Fibroblast of villous mesenchyme (primary cell): ENCODE results near the gene ZNF324. TPM values are rescaled to one million over a fixed set of nuclear protein-coding genes. Genes with fewer than 3 reads are reported as not detected.

Experiments
- DNase-seq: peaks from one replicate; pipeline ENCODE4 v3.0.0-alpha.2; 2010; ENCODE audit warnings: low read depth
- H3K4me3 ChIP-seq: 2 replicates; pipeline ENCODE4 v1.5.1; 2011; ENCODE audit warnings: low read depth, mild to moderate bottlenecking, low read length
- small RNA-seq: library from RNA; depleted of rRNA; stranded (forward); fragments of <200 nt; gene quantifications from one replicate; pipeline ENCODE3, GENCODE V24; 2012
- total RNA-seq: library from RNA; depleted of rRNA; stranded (reverse); fragments of >200 nt; gene quantifications from 2 replicates; pipeline ENCODE4 v1.2.3, GENCODE V29; 2012
- TF ChIP-seq, protein P1 (sequence below): IDR thresholded peaks from 2 replicates; pipeline ENCODE4 v1.5.1; 2012; ENCODE audit warnings: low read depth, mild to moderate bottlenecking, low read length; ENCODE audit not compliant: insufficient read depth

Gene ZNF324
- total RNA-seq, 1 donor, result 16.8 TPM

DNA sequence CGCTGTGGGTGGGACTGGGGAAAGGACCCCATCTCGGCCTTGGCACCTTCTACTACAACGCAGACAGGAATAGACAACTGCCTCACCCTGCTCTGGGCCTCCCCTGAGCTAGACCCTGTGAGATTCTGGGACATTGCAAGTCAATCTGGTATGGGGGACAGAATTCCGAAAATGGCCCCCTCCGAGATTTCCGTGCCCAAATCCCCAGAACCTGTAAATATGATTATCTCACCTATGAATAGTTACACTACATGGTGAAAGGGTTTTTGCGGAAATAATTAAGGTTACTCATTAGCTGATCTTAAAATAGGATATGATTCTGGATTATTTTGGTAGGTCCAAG lies 53.3 kb downstream of the ZNF324 start:
- TF ChIP-seq, protein P1, sequence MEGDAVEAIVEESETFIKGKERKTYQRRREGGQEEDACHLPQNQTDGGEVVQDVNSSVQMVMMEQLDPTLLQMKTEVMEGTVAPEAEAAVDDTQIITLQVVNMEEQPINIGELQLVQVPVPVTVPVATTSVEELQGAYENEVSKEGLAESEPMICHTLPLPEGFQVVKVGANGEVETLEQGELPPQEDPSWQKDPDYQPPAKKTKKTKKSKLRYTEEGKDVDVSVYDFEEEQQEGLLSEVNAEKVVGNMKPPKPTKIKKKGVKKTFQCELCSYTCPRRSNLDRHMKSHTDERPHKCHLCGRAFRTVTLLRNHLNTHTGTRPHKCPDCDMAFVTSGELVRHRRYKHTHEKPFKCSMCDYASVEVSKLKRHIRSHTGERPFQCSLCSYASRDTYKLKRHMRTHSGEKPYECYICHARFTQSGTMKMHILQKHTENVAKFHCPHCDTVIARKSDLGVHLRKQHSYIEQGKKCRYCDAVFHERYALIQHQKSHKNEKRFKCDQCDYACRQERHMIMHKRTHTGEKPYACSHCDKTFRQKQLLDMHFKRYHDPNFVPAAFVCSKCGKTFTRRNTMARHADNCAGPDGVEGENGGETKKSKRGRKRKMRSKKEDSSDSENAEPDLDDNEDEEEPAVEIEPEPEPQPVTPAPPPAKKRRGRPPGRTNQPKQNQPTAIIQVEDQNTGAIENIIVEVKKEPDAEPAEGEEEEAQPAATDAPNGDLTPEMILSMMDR, result no peak
- no peak for DNase-seq
- H3K4me3 ChIP-seq, result peak overlapping the region; percentile 85

DNA sequence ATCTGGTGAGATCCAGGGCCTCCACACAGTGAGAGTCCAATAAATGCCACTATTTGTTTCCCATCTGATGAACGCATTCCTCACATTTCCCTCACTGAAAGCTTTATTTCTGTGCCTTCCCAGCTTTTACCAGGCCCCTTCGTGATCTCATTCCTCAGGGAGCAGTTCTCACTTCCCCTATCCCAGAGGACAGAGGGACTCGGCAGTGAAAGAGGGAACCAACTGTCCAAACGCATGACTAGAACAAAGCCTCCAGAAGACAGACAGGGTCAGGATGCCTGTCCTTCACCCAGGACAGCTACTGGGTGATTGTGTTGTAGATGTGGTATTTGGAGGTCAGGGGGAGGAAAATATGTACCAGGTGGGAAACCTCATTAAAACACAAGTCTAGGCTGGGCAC lies 54.8 kb downstream of the ZNF324 start:
- DNase-seq, result no peak
- TF ChIP-seq, protein P1, result no peak
- H3K4me3 ChIP-seq, result no peak overlapping the region

DNA sequence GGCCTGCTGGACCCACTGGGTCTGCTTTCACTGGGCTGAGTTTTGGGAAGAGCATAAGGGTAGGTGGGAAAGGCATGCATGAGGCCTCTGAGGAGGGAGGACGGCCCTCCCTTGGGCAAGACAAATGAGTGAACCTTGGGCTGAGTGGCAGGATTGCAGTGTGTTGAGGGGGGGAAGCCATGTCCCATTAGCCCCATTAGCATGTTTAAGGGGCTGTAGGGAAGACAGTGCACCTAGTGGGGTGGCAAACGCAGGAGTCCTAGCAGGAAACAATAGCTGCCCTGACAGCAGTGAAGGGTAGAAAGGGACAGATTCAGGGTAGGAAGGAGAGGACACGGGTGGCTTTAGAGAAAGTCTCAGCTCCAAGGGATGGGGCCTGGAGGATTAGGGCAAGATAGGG lies 55.8 kb downstream of the ZNF324 start:
- no peak overlapping the region for H3K4me3 ChIP-seq
- TF ChIP-seq, protein P1, result no peak
- no peak for DNase-seq

Small RNAs within 50 kb of the gene (small RNA-seq; reads per million reads assigned to genes)
- gene RN7SL693P (not detected), gene RNU6-1337P (not detected)

Other genes with a start within 250 kb of the ZNF324 start
- 26.7 and 47.5 TPM in 2 replicates for gene ZNF544, start 238.2 kb upstream of the ZNF324 start, total RNA-seq
- gene ZNF8, start 188.1 kb upstream of the ZNF324 start, total RNA-seq, result 6.4 and 9.5 TPM in 2 replicates
- 30.6 and 34.5 TPM in 2 replicates for gene ERVK3-1, start 161.7 kb upstream of the ZNF324 start, total RNA-seq
- gene ZSCAN22, start 140.1 kb upstream of the ZNF324 start, total RNA-seq, result 2.6 and 3.0 TPM in 2 replicates
- 1.3 TPM in 2 replicates for gene A1BG, start 113.6 kb upstream of the ZNF324 start, total RNA-seq
- gene ZNF497, start 104.3 kb upstream of the ZNF324 start, total RNA-seq, result 0.32 and 0.86 TPM in 2 replicates
- gene ZNF837, start 86.0 kb upstream of the ZNF324 start, total RNA-seq, result 1.7 and 2.9 TPM in 2 replicates
- 1,142 and 1,183 TPM in 2 replicates for gene RPS5, start 79.8 kb upstream of the ZNF324 start, total RNA-seq
- gene RNF225, start 71.4 kb upstream of the ZNF324 start, total RNA-seq, result under 0.01 TPM in 1 of 2 replicates, not detected in the other
- gene ZNF584, start 58.4 kb upstream of the ZNF324 start, total RNA-seq, result 18.4 and 26.3 TPM in 2 replicates
- 8.7 and 11.7 TPM in 2 replicates for gene ZNF132, start 26.9 kb upstream of the ZNF324 start, total RNA-seq
- gene ZNF324B, start 15.5 kb upstream of the ZNF324 start, total RNA-seq, result 10.4 and 11.6 TPM in 2 replicates
- 7.3 and 8.7 TPM in 2 replicates for gene ZNF446, start 9.3 kb downstream of the ZNF324 start, total RNA-seq
- 3.0 and 4.5 TPM in 2 replicates for gene SLC27A5, start 44.9 kb downstream of the ZNF324 start, total RNA-seq
- 4.7 and 6.1 TPM in 2 replicates for gene ZBTB45, start 52.7 kb downstream of the ZNF324 start, total RNA-seq
- gene TRIM28, start 77.0 kb downstream of the ZNF324 start, total RNA-seq, result 295 and 389 TPM in 2 replicates
- 111 and 120 TPM in 2 replicates for gene CHMP2A, start 88.0 kb downstream of the ZNF324 start, total RNA-seq
- 78.3 and 81.6 TPM in 2 replicates for gene UBE2M, start 91.5 kb downstream of the ZNF324 start, total RNA-seq
- gene MZF1, start 106.3 kb downstream of the ZNF324 start, total RNA-seq, result 15.5 and 16.1 TPM in 2 replicates